ENCODE results near the gene ZNF460.

The ZNF460 gene

GRCh38 chr19:57327993-57328392, 47.7 kb downstream of the ZNF460 start:
- DNase-seq: no peak
- Histone ChIP-seq H3K27ac (ENCODE audit: low read depth, low read length) (no peak overlapping the region), H3K4me1 (ENCODE audit: control insufficient read depth, low read depth, low read length) (no peaks in the 10 kb centered on the region), H3K27me3 (ENCODE audit: insufficient read depth, low read length, poor library complexity) (no peaks in the 10 kb centered on the region), H3K4ac (ENCODE audit: low read depth, low read length) (no peak overlapping the region), H3K4me2 (ENCODE audit: low read length) (no peak overlapping the region), H4K8ac (ENCODE audit: low read depth, low read length) (no peak overlapping the region), H3K56ac (ENCODE audit: low read length) (no peak overlapping the region), H2BK15ac (replicated peaks; ENCODE audit: low read depth) (no peak overlapping the region), H2BK120ac (ENCODE audit: low read depth, low read length) (no peak overlapping the region), H3K79me2 (ENCODE audit: control insufficient read depth, insufficient read depth, low read length) (no peaks in the 10 kb centered on the region), H2BK5ac (ENCODE audit: low read length) (no peak overlapping the region), H4K5ac (ENCODE audit: low read length) (no peak overlapping the region), H3K4me3 (ENCODE audit: low read length) (no peak overlapping the region), H3K23ac (ENCODE audit: low read length) (no peak overlapping the region), H3K18ac (ENCODE audit: low read length) (no peak overlapping the region), H3K36me3 (ENCODE audit: control insufficient read depth, insufficient read depth, low read length) (peaks cover 15% of the 10 kb centered on the region), H3K79me1 (ENCODE audit: low read length) (peaks cover 4% of the 10 kb centered on the region), H2AK5ac (ENCODE audit: low read length) (no peak overlapping the region), H3K9ac (ENCODE audit: low read length) (no peak overlapping the region)
- WGBS (ENCODE audit: extremely low coverage, insufficient coverage, low lambda C conversion rate): no CpG with 5 or more reads among the region's 8 CpGs

- no CpG with 5 or more reads among the region's 4 CpGs for WGBS (ENCODE audit: extremely low coverage, insufficient coverage, low lambda C conversion rate)
- Histone ChIP-seq H3K18ac (ENCODE audit: low read length) (no peak overlapping the region), H2BK5ac (ENCODE audit: low read length) (no peak overlapping the region)
Observed at GRCh38 chr19:57334191-57334590, 53.9 kb downstream of the ZNF460 start.

GRCh38 chr19:57338877-57339276, 58.6 kb downstream of the ZNF460 start:
- H3K79me1 ChIP-seq (ENCODE audit: low read length): no peaks in the 10 kb centered on the region
- H3K23ac ChIP-seq (ENCODE audit: low read length): no peak overlapping the region
- no peak overlapping the region for H2BK120ac ChIP-seq (ENCODE audit: low read depth, low read length)
- no CpG with 5 or more reads among the region's 3 CpGs for WGBS (ENCODE audit: extremely low coverage, insufficient coverage, low lambda C conversion rate)
- no peaks in the 10 kb centered on the region for H3K36me3 ChIP-seq (ENCODE audit: control insufficient read depth, insufficient read depth, low read length)
- no peak overlapping the region for H3K4me3 ChIP-seq (ENCODE audit: low read length)
- no peak overlapping the region for H3K56ac ChIP-seq (ENCODE audit: low read length)
- DNase-seq: no peak
- no peak overlapping the region for H3K27ac ChIP-seq (ENCODE audit: low read depth, low read length)
- no peak overlapping the region for H2BK15ac ChIP-seq (replicated peaks; ENCODE audit: low read depth)
- no peak overlapping the region for H4K5ac ChIP-seq (ENCODE audit: low read length)
- no peak overlapping the region for H2BK5ac ChIP-seq (ENCODE audit: low read length)
- no peak overlapping the region for H4K8ac ChIP-seq (ENCODE audit: low read depth, low read length)
- no peak overlapping the region for H3K18ac ChIP-seq (ENCODE audit: low read length)
- H3K4me1 ChIP-seq (ENCODE audit: control insufficient read depth, low read depth, low read length): no peaks in the 10 kb centered on the region
- no peak overlapping the region for H3K4me2 ChIP-seq (ENCODE audit: low read length)
- H3K9ac ChIP-seq (ENCODE audit: low read length): no peak overlapping the region
- H3K27me3 ChIP-seq (ENCODE audit: insufficient read depth, low read length, poor library complexity): no peaks in the 10 kb centered on the region
- no peak overlapping the region for H2AK5ac ChIP-seq (ENCODE audit: low read length)
- no peak overlapping the region for H3K4ac ChIP-seq (ENCODE audit: low read depth, low read length)
- no peaks in the 10 kb centered on the region for H3K79me2 ChIP-seq (ENCODE audit: control insufficient read depth, insufficient read depth, low read length)

More at GRCh38 chr19:57334191-57334590, 53.9 kb downstream of the ZNF460 start:
- H3K4me1 ChIP-seq (ENCODE audit: control insufficient read depth, low read depth, low read length): no peaks in the 10 kb centered on the region
- no peaks in the 10 kb centered on the region for H3K27me3 ChIP-seq (ENCODE audit: insufficient read depth, low read length, poor library complexity)
- no peak overlapping the region for H3K4ac ChIP-seq (ENCODE audit: low read depth, low read length)
- no peak overlapping the region for H4K8ac ChIP-seq (ENCODE audit: low read depth, low read length)
- no peak overlapping the region for H3K56ac ChIP-seq (ENCODE audit: low read length)
- H2AK5ac ChIP-seq (ENCODE audit: low read length): no peak overlapping the region
- no peaks in the 10 kb centered on the region for H3K79me1 ChIP-seq (ENCODE audit: low read length)
- no peak overlapping the region for H2BK15ac ChIP-seq (replicated peaks; ENCODE audit: low read depth)
- no peaks in the 10 kb centered on the region for H3K79me2 ChIP-seq (ENCODE audit: control insufficient read depth, insufficient read depth, low read length)
- H4K5ac ChIP-seq (ENCODE audit: low read length): no peak overlapping the region
- no peak overlapping the region for H3K4me3 ChIP-seq (ENCODE audit: low read length)
- H2BK120ac ChIP-seq (ENCODE audit: low read depth, low read length): no peak overlapping the region
- H3K4me2 ChIP-seq (ENCODE audit: low read length): no peak overlapping the region
- no peaks in the 10 kb centered on the region for H3K36me3 ChIP-seq (ENCODE audit: control insufficient read depth, insufficient read depth, low read length)
- H3K27ac ChIP-seq (ENCODE audit: low read depth, low read length): no peak overlapping the region
- DNase-seq: no peak
- no peak overlapping the region for H3K9ac ChIP-seq (ENCODE audit: low read length)
- H3K23ac ChIP-seq (ENCODE audit: low read length): no peak overlapping the region

GRCh38 chr19:57342582-57342981, 62.3 kb downstream of the ZNF460 start:
- Histone ChIP-seq H3K4me3 (ENCODE audit: low read length) (no peak overlapping the region), H3K27me3 (ENCODE audit: insufficient read depth, low read length, poor library complexity) (no peaks in the 10 kb centered on the region), H2BK5ac (ENCODE audit: low read length) (no peak overlapping the region), H3K18ac (ENCODE audit: low read length) (no peak overlapping the region), H3K79me1 (ENCODE audit: low read length) (no peaks in the 10 kb centered on the region), H3K79me2 (ENCODE audit: control insufficient read depth, insufficient read depth, low read length) (no peaks in the 10 kb centered on the region), H3K56ac (ENCODE audit: low read length) (no peak overlapping the region), H2BK120ac (ENCODE audit: low read depth, low read length) (no peak overlapping the region), H3K4me2 (ENCODE audit: low read length) (no peak overlapping the region), H3K4me1 (ENCODE audit: control insufficient read depth, low read depth, low read length) (no peaks in the 10 kb centered on the region), H3K27ac (ENCODE audit: low read depth, low read length) (no peak overlapping the region), H4K8ac (ENCODE audit: low read depth, low read length) (no peak overlapping the region), H3K36me3 (ENCODE audit: control insufficient read depth, insufficient read depth, low read length) (no peaks in the 10 kb centered on the region), H3K9ac (ENCODE audit: low read length) (no peak overlapping the region), H4K5ac (ENCODE audit: low read length) (no peak overlapping the region), H3K4ac (ENCODE audit: low read depth, low read length) (no peak overlapping the region), H2BK15ac (replicated peaks; ENCODE audit: low read depth) (no peak overlapping the region), H3K23ac (ENCODE audit: low read length) (no peak overlapping the region), H2AK5ac (ENCODE audit: low read length) (no peak overlapping the region)
- WGBS (ENCODE audit: extremely low coverage, insufficient coverage, low lambda C conversion rate): no CpG with 5 or more reads among the region's 6 CpGs
- DNase-seq: no peak

All from mesendoderm (in vitro differentiated cells).